A549 (cell line): ENCODE data around the gene ZNF664.

Experiments used
- CTCF ChIP-seq: fragments of >200 bp; sonication (Bioruptor Twin); formaldehyde crosslinking; IDR thresholded peaks from 3 replicates; pipeline ENCODE4 v1.5.1; 2016
- EP300 ChIP-seq, 2 experiments: fragments of >200 bp; sonication (Bioruptor Twin); formaldehyde crosslinking; IDR thresholded peaks; 2 replicates in 1 of 2; 3 replicates in 1 of 2; pipeline ENCODE4 v1.6.1; 2016 to 2017
- FOSL2 ChIP-seq, 2 experiments: fragments of 450-650 bp in 1 of 2; fragments of >200 bp in 1 of 2; sonication (Bioruptor Twin) in 1 of 2; formaldehyde crosslinking; IDR thresholded peaks; 2 replicates each; pipeline versions ENCODE4 v1.5.0 to v1.6.1; 2016 to 2020; ENCODE audit warnings: mild to moderate bottlenecking in 1 of 2, moderate library complexity in 1 of 2
- GATA3 ChIP-seq: IDR thresholded peaks from 2 replicates; pipeline ENCODE4 v1.6.1; 2012; ENCODE audit warnings: borderline replicate concordance
- JUN ChIP-seq, 2 experiments: fragments of >200 bp; sonication (Bioruptor Twin); formaldehyde crosslinking; IDR thresholded peaks; 2 replicates in 1 of 2; 3 replicates in 1 of 2; pipeline ENCODE4 v1.6.1; 2016 to 2017
- PBX3 ChIP-seq: IDR thresholded peaks from 2 replicates; pipeline ENCODE4 v1.6.1; 2012
- POLR2A ChIP-seq: IDR thresholded peaks from 2 replicates; pipeline ENCODE4 v1.6.1; 2012; ENCODE audit warnings: mild to moderate bottlenecking, low read length
- RAD21 ChIP-seq, 2 experiments: fragments of >200 bp in 1 of 2; sonication (Bioruptor Twin) in 1 of 2; formaldehyde crosslinking in 1 of 2; IDR thresholded peaks in 1 of 2; conservative IDR thresholded peaks in 1 of 2; 2 replicates in 1 of 2; 3 replicates in 1 of 2; pipeline ENCODE4 v1.6.1; 2012 to 2018; ENCODE audit warnings: inconsistent platforms in 1 of 2

- TF ChIP-seq PBX3 (no peak), CTCF (no peak), GATA3 (no peak), EP300 (IDR thresholded peaks at IDR 0.05) (no peak), RAD21 (conservative IDR thresholded peaks at IDR 0.05 in 1 of 2, IDR thresholded peaks at IDR 0.05 in 1 of 2) (no peak), POLR2A (no peak), JUN (IDR thresholded peaks at IDR 0.05) (no peak), FOSL2 (IDR thresholded peaks at IDR 0.05) (no peak), FOSL2 (CRISPR knock-in tag; IDR thresholded peaks at IDR 0.05) (no peak)
These were observed 28.3 kb upstream of the ZNF664 start for GRCh38 chr12:123944696-123945095.
